GM12891 (cell line): ENCODE data around the gene CDK5RAP2.

Experiments used
- POLR2A ChIP-seq: IDR thresholded peaks from 2 replicates; pipeline ENCODE4 v1.6.1; 2011; ENCODE audit warnings: low read depth, low read length, control low read depth
- POLR2AphosphoS5 ChIP-seq: IDR thresholded peaks from 2 replicates; pipeline ENCODE4 v1.6.1; 2011; ENCODE audit warnings: low read depth, low read length, control low read depth

DNA sequence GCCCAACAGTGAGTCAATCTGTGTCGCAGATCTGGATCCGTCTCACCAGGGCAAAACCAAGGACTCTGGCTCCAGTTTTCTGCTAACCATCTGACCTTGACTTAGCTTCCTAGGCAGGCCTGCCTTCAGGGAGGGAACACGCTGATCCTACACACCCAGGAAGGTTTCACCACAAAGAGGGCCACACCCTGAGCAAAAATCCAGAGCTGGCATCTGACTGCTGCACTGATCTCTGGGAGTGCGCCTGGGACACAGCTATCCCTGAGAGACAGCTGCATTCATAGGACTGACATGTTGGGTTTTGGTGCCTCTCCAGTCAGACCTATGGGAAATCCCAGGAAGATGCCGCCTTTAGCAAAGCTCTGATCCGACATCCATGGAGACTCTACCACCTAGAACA is 47.5 kb downstream of the CDK5RAP2 start:
- TF ChIP-seq POLR2A (no peak), POLR2AphosphoS5 (no peak)
